H1 (cell line): ENCODE results near the gene CLBA1. TPM values are rescaled to one million over a fixed set of nuclear protein-coding genes. Genes with fewer than 3 reads are reported as not detected.

Source experiments
- BRCA1 ChIP-seq: IDR thresholded peaks from 2 replicates; pipeline ENCODE4 v1.6.1; 2012; ENCODE audit warnings: low read depth, low read length, improper control_type of control experiment
- CBX5 ChIP-seq: fragments of 300-800, 300-1000 bp; sonication (generic); IDR thresholded peaks from 2 replicates; pipeline ENCODE4 v1.7.1; 2016; ENCODE audit warnings: antibody characterized with exemption, low read length, low read depth
- CREB1 ChIP-seq: IDR thresholded peaks from 2 replicates; pipeline ENCODE4 v1.6.1; 2012; ENCODE audit warnings: inconsistent platforms
- EGR1 ChIP-seq: IDR thresholded peaks from 2 replicates; pipeline ENCODE4 v1.6.1; 2011; ENCODE audit warnings: low read depth, low read length, borderline replicate concordance
- HDAC6 ChIP-seq: IDR thresholded peaks from one replicate; pipeline ENCODE4 v1.7.1; 2012; ENCODE audit warnings: low read depth, mild to moderate bottlenecking, inconsistent platforms, low read length, moderate library complexity
- JUN ChIP-seq: IDR thresholded peaks from 2 replicates; pipeline ENCODE4 v1.6.1; 2011; ENCODE audit warnings: low read depth, mild to moderate bottlenecking, improper control_type of control experiment, low read length
- RXRA ChIP-seq: IDR thresholded peaks from 2 replicates; pipeline ENCODE4 v1.6.1; 2011; ENCODE audit warnings: low read depth, mild to moderate bottlenecking, low read length, moderate library complexity; ENCODE audit not compliant: insufficient read depth
- TEAD4 ChIP-seq: IDR thresholded peaks from 2 replicates; pipeline ENCODE4 v1.6.1; 2012; ENCODE audit warnings: low read depth, low read length, inconsistent platforms, mixed read lengths
- ZNF274 ChIP-seq: IDR thresholded peaks from 2 replicates; pipeline ENCODE4 v1.7.0; 2012; ENCODE audit warnings: low read length, borderline replicate concordance; ENCODE audit errors: extremely low read depth
- polyA plus RNA-seq, 7 experiments: library from polyadenylated mRNA; depleted of rRNA in 3 of 7; stranded (reverse) in 5 of 7; unstranded in 2 of 7; fragments of >200 nt in 5 of 7; fragments of 200-250 nt in 2 of 7; gene quantifications; 1 replicate in 5 of 7; 2 replicates in 1 of 7; 4 replicates in 1 of 7; pipeline versions ENCODE4 v1.2.1 to v1.2.3, GENCODE V29; 2011 to 2013; ENCODE audit warnings: missing spikeins in 2 of 7, mixed read lengths in 2 of 7
- total RNA-seq: library from RNA; stranded (reverse); fragmentation: NEBNext Ultra II Directional; extraction: Animal tissue kit (Norgen Biotek cat#: 25700); gene quantifications from 2 replicates; pipeline ENCODE4 v1.2.1, GENCODE V29; 2021
- TF ChIP-seq, protein P1 (sequence below): IDR thresholded peaks from 2 replicates; pipeline ENCODE4 v1.6.1; 2012; ENCODE audit warnings: low read length, inconsistent platforms

CLBA1 gene
- total and polyA plus RNA-seq, 2 of the 8 experiments (the other 6 are each of a cell fraction or from before 2014, with no cell fraction given): 1.6 to 2.4 TPM

- TF ChIP-seq ZNF274 (no peak), BRCA1 (no peak), HDAC6 (no peak), EGR1 (no peak), RXRA (no peak), JUN (no peak), CREB1 (no peak), CBX5 (no peak), TEAD4 (no peak)
- TF ChIP-seq, protein P1, sequence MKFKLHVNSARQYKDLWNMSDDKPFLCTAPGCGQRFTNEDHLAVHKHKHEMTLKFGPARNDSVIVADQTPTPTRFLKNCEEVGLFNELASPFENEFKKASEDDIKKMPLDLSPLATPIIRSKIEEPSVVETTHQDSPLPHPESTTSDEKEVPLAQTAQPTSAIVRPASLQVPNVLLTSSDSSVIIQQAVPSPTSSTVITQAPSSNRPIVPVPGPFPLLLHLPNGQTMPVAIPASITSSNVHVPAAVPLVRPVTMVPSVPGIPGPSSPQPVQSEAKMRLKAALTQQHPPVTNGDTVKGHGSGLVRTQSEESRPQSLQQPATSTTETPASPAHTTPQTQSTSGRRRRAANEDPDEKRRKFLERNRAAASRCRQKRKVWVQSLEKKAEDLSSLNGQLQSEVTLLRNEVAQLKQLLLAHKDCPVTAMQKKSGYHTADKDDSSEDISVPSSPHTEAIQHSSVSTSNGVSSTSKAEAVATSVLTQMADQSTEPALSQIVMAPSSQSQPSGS: no peak
These were observed 15.1 kb upstream of the CLBA1 start (continued) for GRCh38 chr14:104970231-104971068.
